GM19023 (cell line): ENCODE data around the gene EML3.

Experiments used
- ATAC-seq: cut with Tn5 transposase; IDR thresholded peaks from one replicate; pipeline ENCODE4 v1.9.1; 2021; ENCODE audit warnings: mild to moderate bottlenecking, moderate library complexity; ENCODE audit not compliant: unreplicated experiment

The EML3 gene

GRCh38 chr11:62553080-62553838, 59.3 kb downstream of the EML3 start:
- ATAC-seq, result no peak

GRCh38 chr11:62552485-62553079, 60.0 kb downstream of the EML3 start:
- ATAC-seq, result no peak
